K562 (cell line): ENCODE data around the gene CAMK2B. TPM values are rescaled to one million over a fixed set of nuclear protein-coding genes. Genes with fewer than 3 reads are reported as not detected.

Experiments used
- CGGBP1 ChIP-seq: fragments of 250-450 bp; sonication (Bioruptor Pico); IDR thresholded peaks from 2 replicates; pipeline ENCODE4 v1.9.0; 2021; ENCODE audit warnings: mild to moderate bottlenecking
- ETV6 ChIP-seq, 3 experiments: fragments of 150-350 bp in 1 of 3; sonication (generic) in 1 of 3; formaldehyde crosslinking in 1 of 3; IDR thresholded peaks; 2 replicates each; pipeline versions ENCODE4 v1.6.1 to v1.8.0; 2014 to 2022; ENCODE audit warnings: borderline replicate concordance in 2 of 3, low read depth in 2 of 3, antibody characterized with exemption in 1 of 3, low read length in 1 of 3, mild to moderate bottlenecking in 1 of 3, missing genetic modification reagents in 1 of 3
- GTF2A2 ChIP-seq: IDR thresholded peaks from 2 replicates; pipeline ENCODE4 v1.6.1; 2016; ENCODE audit warnings: mild to moderate bottlenecking, missing genetic modification characterization, missing compliant biosample characterization
- NCOA6 ChIP-seq: fragments of 450-650 bp; IDR thresholded peaks from 2 replicates; pipeline ENCODE4 v1.6.1; 2017; ENCODE audit warnings: mild to moderate bottlenecking
- NELFE ChIP-seq: IDR thresholded peaks from 2 replicates; pipeline ENCODE4 v1.6.1; 2011; ENCODE audit warnings: mild to moderate bottlenecking; ENCODE audit not compliant: insufficient read depth, insufficient read length
- RFX5 ChIP-seq: IDR thresholded peaks from 2 replicates; pipeline ENCODE4 v1.6.1; 2011; ENCODE audit warnings: low read depth, mild to moderate bottlenecking, improper control_type of control experiment, low read length
- RREB1 ChIP-seq: fragments of 250-450 bp; sonication (Bioruptor Pico); IDR thresholded peaks from 2 replicates; pipeline ENCODE4 v1.4.0; 2020
- SIRT6 ChIP-seq: IDR thresholded peaks from one replicate; pipeline ENCODE4 v1.6.1; 2012; ENCODE audit warnings: low read depth, mild to moderate bottlenecking, control low read depth, inconsistent platforms, low read length, moderate library complexity
- SRSF1 ChIP-seq: fragments of 200-400 bp; formaldehyde crosslinking; IDR thresholded peaks from 2 replicates; pipeline ENCODE4 v1.6.1; 2017; ENCODE audit warnings: mild to moderate bottlenecking, low read depth, low read length, moderate library complexity
- STAT5A ChIP-seq: IDR thresholded peaks from 2 replicates; pipeline ENCODE4 v1.6.1; 2012; ENCODE audit warnings: low read length, inconsistent platforms, borderline replicate concordance
- TAF1 ChIP-seq: IDR thresholded peaks from 2 replicates; pipeline ENCODE4 v1.6.1; 2011; ENCODE audit warnings: mild to moderate bottlenecking, low read length, moderate library complexity; ENCODE audit not compliant: insufficient read depth, control insufficient read depth, severe bottlenecking; ENCODE audit errors: extremely low read depth
- TCF7 ChIP-seq: sonication (generic); IDR thresholded peaks from 2 replicates; pipeline ENCODE4 v1.6.1; 2016; ENCODE audit warnings: antibody characterized with exemption, borderline replicate concordance
- UBTF ChIP-seq, 2 experiments: IDR thresholded peaks; 2 replicates each; pipeline ENCODE4 v1.6.1; 2012; ENCODE audit warnings: improper control_type of control experiment in 2 of 2, low read depth in 2 of 2, low read length in 2 of 2, borderline replicate concordance in 1 of 2
- ZFP30 ChIP-seq: fragments of 250-450 bp; sonication (Bioruptor Pico); IDR thresholded peaks from 2 replicates; pipeline ENCODE4 v1.8.0; 2022; ENCODE audit warnings: moderate library complexity, mild to moderate bottlenecking, inconsistent platforms, borderline replicate concordance
- ZFX ChIP-seq: sonication (generic); formaldehyde crosslinking; IDR thresholded peaks from 2 replicates; pipeline ENCODE4 v1.8.0; 2022; ENCODE audit warnings: mild to moderate bottlenecking, missing genetic modification reagents, moderate library complexity
- ZNF165 ChIP-seq: fragments of 250-450 bp; sonication (Bioruptor Pico); IDR thresholded peaks from 2 replicates; pipeline ENCODE4 v1.4.0; 2020; ENCODE audit warnings: borderline replicate concordance
- ZNF212 ChIP-seq: fragments of 450-650 bp; formaldehyde crosslinking; IDR thresholded peaks from 2 replicates; pipeline ENCODE4 v1.4.0; 2020; ENCODE audit warnings: mild to moderate bottlenecking
- polyA plus RNA-seq, 8 experiments: library from polyadenylated mRNA; depleted of rRNA in 4 of 8; stranded (reverse) in 5 of 8; unstranded in 3 of 8; fragments of >200 nt; fragmentation: Nextera tagmentation in 2 of 8; fragmentation: Illumina TruSeq in 1 of 8; extraction: Ambion mirVana in 2 of 8; extraction: Trizol in 1 of 8; gene quantifications; 2 replicates each; pipeline versions ENCODE4 v1.2.1 to v1.2.3, GENCODE V29; 2011 to 2014; ENCODE audit warnings: inconsistent platforms in 1 of 8, missing spikeins in 1 of 8
- total RNA-seq, 7 experiments: library from RNA; depleted of rRNA in 6 of 7; stranded (reverse); fragments of >200 nt in 6 of 7; fragmentation: Illumina TruSeq in 2 of 7; extraction: Trizol in 2 of 7; gene quantifications; 2 replicates each; pipeline versions ENCODE4 v1.2.1 to v1.2.3, GENCODE V29; 2011 to 2021; ENCODE audit warnings: low replicate concordance in 1 of 7
- TF ChIP-seq, protein P1 (sequence below), 3 experiments: IDR thresholded peaks in 2 of 3; conservative IDR thresholded peaks in 1 of 3; 2 replicates each; pipeline ENCODE4 v1.5.1; 2011 to 2012; ENCODE audit warnings: low read length in 3 of 3, mild to moderate bottlenecking in 3 of 3, control low read depth in 2 of 3, improper control_type of control experiment in 1 of 3, inconsistent platforms in 1 of 3, low read depth in 1 of 3, mixed read lengths in 1 of 3, moderate library complexity in 1 of 3; ENCODE audit not compliant: insufficient read depth in 2 of 3

Gene CAMK2B
- total and polyA plus RNA-seq, 9 of the 15 experiments (the other 6 are each of a cell fraction or from before 2014, with no cell fraction given), result 0.04 to 0.09 (median 0.05) TPM; not detected in 4

- TF ChIP-seq RREB1 (CRISPR knock-in tag) (no peak), TCF7 (no peak), SRSF1 (no peak), RFX5 (no peak), ZFX (CRISPR knock-in tag) (0 out of 2 replicates have a peak, but pooled peaks have one; percentile 14), NELFE (no peak), CGGBP1 (CRISPR knock-in tag) (no peak), TAF1 (no peak), ZFP30 (CRISPR knock-in tag) (no peak), ZNF165 (CRISPR knock-in tag) (no peak), UBTF (IDR thresholded peaks at IDR 0.05; ENCODE audit: borderline replicate concordance in 1 of 2, low read depth in 2 of 2, low read length in 2 of 2) (peak; percentile 84 to 98; a peak in 3 of 4 replicates), NCOA6 (no peak), GTF2A2 (tag) (no peak), STAT5A (no peak), ETV6 (IDR thresholded peaks at IDR 0.05; ENCODE audit: borderline replicate concordance in 1 of 2, low read depth in 2 of 2, low read length in 1 of 2) (no peak), ETV6 (CRISPR knock-in tag; IDR thresholded peaks at IDR 0.05; ENCODE audit: borderline replicate concordance) (no peak), ZNF212 (no peak), SIRT6 (no peak)
- TF ChIP-seq, protein P1, sequence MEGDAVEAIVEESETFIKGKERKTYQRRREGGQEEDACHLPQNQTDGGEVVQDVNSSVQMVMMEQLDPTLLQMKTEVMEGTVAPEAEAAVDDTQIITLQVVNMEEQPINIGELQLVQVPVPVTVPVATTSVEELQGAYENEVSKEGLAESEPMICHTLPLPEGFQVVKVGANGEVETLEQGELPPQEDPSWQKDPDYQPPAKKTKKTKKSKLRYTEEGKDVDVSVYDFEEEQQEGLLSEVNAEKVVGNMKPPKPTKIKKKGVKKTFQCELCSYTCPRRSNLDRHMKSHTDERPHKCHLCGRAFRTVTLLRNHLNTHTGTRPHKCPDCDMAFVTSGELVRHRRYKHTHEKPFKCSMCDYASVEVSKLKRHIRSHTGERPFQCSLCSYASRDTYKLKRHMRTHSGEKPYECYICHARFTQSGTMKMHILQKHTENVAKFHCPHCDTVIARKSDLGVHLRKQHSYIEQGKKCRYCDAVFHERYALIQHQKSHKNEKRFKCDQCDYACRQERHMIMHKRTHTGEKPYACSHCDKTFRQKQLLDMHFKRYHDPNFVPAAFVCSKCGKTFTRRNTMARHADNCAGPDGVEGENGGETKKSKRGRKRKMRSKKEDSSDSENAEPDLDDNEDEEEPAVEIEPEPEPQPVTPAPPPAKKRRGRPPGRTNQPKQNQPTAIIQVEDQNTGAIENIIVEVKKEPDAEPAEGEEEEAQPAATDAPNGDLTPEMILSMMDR (IDR thresholded peaks at IDR 0.05 in 2 of 3, conservative IDR thresholded peaks at IDR 0.05 in 1 of 3; ENCODE audit: insufficient read depth in 2 of 3, low read depth in 1 of 3, low read length in 3 of 3), result peak; percentile 21 to 70 (median 45); a peak in 4 of 6 replicates
These were observed 94.3 kb downstream of the CAMK2B start (continued) for GRCh38 chr7:44231088-44231487.
